Measurements from ENCODE around the gene ARHGEF16. TPM values are rescaled to one million over a fixed set of nuclear protein-coding genes. Genes with fewer than 3 reads are reported as not detected.

Gene ARHGEF16
- polyA plus RNA-seq, 1 experiment = 0.04 TPM

GRCh38 chr1:3492545-3493246 is 38.2 kb downstream of the ARHGEF16 start:
- Histone ChIP-seq H3K36me3 (ENCODE audit: control insufficient read depth, insufficient read depth, low read length) (peaks cover 54% of the 10 kb centered on the region), H3K27me3 (ENCODE audit: control insufficient read depth, insufficient read depth, low read length) (no peaks in the 10 kb centered on the region), H3K4me3 (ENCODE audit: low read depth, low read length) (no peak overlapping the region)
- ChIA-PET CTCF (interaction anchor here (0.9 to 3.8 kb wide), 11 partner anchors 9 to 143 kb away, joined by 3 to 25 read pairs (median 5); no protein-coding TSS in a partner anchor), POLR2A (no interaction called here)
- no peak for DNase-seq (ENCODE audit: low read depth)
- TF ChIP-seq CTCF (IDR thresholded peaks at IDR 0.05; ENCODE audit: insufficient read depth, low read depth, low read length) = no peak

DNA sequence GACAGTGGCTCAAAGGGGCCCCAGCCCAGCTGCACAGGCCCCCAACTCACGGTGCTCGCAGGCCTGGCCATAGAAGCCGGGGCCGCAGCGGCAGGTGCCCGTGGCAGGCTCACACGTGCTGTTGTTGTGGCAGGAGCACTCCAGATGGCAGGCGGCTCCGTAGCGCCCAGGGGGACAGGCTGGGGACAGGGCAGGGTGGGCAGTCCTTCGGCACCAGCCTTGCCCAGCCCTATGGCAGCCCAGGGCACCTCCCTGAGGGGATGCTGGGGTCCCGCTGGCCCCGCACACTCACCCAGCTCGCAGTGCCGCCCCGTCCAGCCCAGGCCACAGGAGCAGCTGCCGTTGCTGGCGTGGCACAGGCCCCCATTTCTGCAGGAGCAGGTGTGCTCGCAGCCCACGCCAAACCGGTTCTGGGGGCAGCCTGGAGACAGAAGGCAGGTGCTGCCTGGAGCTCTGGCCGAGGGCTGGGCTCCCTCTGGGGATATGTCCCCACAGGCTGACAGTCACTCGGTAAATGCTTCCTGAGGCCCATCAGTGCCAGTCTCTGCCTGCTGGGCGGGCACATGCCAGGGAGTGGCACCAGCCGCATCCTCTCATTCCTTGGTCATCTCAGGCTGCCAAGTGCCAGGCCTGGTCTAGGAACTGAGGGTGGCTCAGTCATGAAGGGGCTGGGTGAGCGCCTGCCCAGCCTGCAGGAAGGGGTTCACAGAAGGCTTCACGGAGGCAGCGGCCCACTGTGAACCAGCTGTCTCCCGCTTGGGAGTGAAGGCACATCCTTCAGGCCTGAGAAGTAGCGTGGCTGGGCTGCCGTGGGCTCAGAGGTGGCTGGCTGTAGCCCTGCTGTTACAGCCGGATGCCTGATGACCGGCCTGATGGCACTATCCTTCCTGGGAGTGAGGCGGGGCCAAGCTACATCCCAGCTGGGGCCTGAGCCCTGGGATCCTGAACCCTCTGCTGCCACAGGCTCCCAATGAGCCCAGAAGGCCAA is 40.1 kb downstream of the ARHGEF16 start:
- no peaks in the 10 kb centered on the region for H3K27me3 ChIP-seq (ENCODE audit: control insufficient read depth, insufficient read depth, low read length)
- ChIA-PET CTCF (interaction anchor here (0.6 to 2.3 kb wide), 6 partner anchors 10 to 129 kb away, joined by 3 to 13 read pairs (median 4); no protein-coding TSS in a partner anchor), POLR2A (no interaction called here)
- DNase-seq (ENCODE audit: low read depth) = no peak
- no peak for TF ChIP-seq CTCF (IDR thresholded peaks at IDR 0.05; ENCODE audit: insufficient read depth, low read depth, low read length)
- H3K36me3 ChIP-seq (ENCODE audit: control insufficient read depth, insufficient read depth, low read length) = peaks cover 56% of the 10 kb centered on the region
- no peak overlapping the region for H3K4me3 ChIP-seq (ENCODE audit: low read depth, low read length)

- CTCF ChIA-PET = interaction anchor here (0.9 to 2.3 kb wide), 7 partner anchors 8 to 126 kb away, joined by 3 to 13 read pairs (median 5); no protein-coding TSS in a partner anchor
- no peak for TF ChIP-seq CTCF (IDR thresholded peaks at IDR 0.05; ENCODE audit: insufficient read depth, low read depth, low read length)
- H3K4me3 ChIP-seq (ENCODE audit: low read depth, low read length) = no peak overlapping the region
- POLR2A ChIA-PET = no interaction called here
- H3K36me3 ChIP-seq (ENCODE audit: control insufficient read depth, insufficient read depth, low read length) = peaks cover 56% of the 10 kb centered on the region
- DNase-seq (ENCODE audit: low read depth) = no peak
- no peaks in the 10 kb centered on the region for H3K27me3 ChIP-seq (ENCODE audit: control insufficient read depth, insufficient read depth, low read length)
Observed at GRCh38 chr1:3495776-3496745, 41.6 kb downstream of the ARHGEF16 start.

DNA sequence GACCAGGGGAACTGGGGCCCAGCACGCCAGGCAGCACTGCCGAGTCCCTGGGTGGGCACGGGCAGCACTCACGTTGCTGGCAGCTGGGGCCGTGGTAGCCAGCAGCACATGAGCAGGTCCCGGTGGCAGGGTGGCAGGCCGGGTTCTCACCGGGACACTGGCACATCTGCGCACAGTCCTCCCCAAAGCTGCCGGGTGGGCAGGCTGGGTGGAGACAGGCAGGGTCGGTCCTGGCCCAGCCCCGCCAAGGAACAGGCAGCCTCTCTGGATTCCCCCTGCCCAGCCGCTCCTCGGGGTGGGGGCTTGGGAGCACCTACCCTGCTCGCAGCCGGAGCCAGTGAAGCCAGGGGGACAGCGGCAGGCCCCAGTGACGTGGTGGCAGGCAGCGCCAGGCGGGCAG is 42.5 kb downstream of the ARHGEF16 start:
- CTCF ChIA-PET = interaction anchor here (0.7 to 2.3 kb wide), 4 partner anchors 11 to 122 kb away, joined by 4 to 13 read pairs (median 5); no protein-coding TSS in a partner anchor
- DNase-seq (ENCODE audit: low read depth) = no peak
- POLR2A ChIA-PET = no interaction called here
- no peak overlapping the region for H3K4me3 ChIP-seq (ENCODE audit: low read depth, low read length)
- H3K27me3 ChIP-seq (ENCODE audit: control insufficient read depth, insufficient read depth, low read length) = no peaks in the 10 kb centered on the region
- no peak for TF ChIP-seq CTCF (IDR thresholded peaks at IDR 0.05; ENCODE audit: insufficient read depth, low read depth, low read length)
- H3K36me3 ChIP-seq (ENCODE audit: control insufficient read depth, insufficient read depth, low read length) = peaks cover 58% of the 10 kb centered on the region

All from BJ (cell line).